GM23338 (cell line): ENCODE results near the gene GPR135. TPM values are rescaled to one million over a fixed set of nuclear protein-coding genes. Genes with fewer than 3 reads are reported as not detected.

ENCODE experiments used
- ATAC-seq: fragments of 200-7000 bp; cut with Tn5 transposase; 3 replicates; pipeline ENCODE4 v1.9.1; 2020
- DNase-seq: peaks from one replicate; pipeline ENCODE4 v3.0.0-alpha.2; 2015; ENCODE audit warnings: low spot score
- H2AFZ ChIP-seq: fragments of 200-600 bp; sonication (generic); 2 replicates; pipeline ENCODE4 v1.8.0; 2016; ENCODE audit warnings: antibody characterized with exemption, mild to moderate bottlenecking, moderate library complexity
- H3F3A ChIP-seq: fragments of 200-600 bp; sonication (generic); replicated peaks from 2 replicates; pipeline ENCODE4 v1.8.0; 2017; ENCODE audit warnings: antibody characterized with exemption, mixed run types, low read depth
- H3K27ac ChIP-seq: fragments of 200-600 bp; sonication (generic); 2 replicates; pipeline ENCODE4 v1.6.1; 2016; ENCODE audit warnings: low read depth
- H3K27me3 ChIP-seq: fragments of 200-600 bp; sonication (generic); 2 replicates; pipeline ENCODE4 v1.8.0; 2016; ENCODE audit warnings: mild to moderate bottlenecking, mixed run types, moderate library complexity; ENCODE audit not compliant: insufficient read depth
- H3K36me3 ChIP-seq: fragments of 200-600 bp; sonication (generic); 2 replicates; pipeline ENCODE4 v1.8.0; 2016; ENCODE audit warnings: mild to moderate bottlenecking; ENCODE audit not compliant: insufficient read depth
- H3K4me1 ChIP-seq: fragments of 200-600 bp; sonication (generic); 2 replicates; pipeline ENCODE4 v1.8.0; 2016; ENCODE audit warnings: mild to moderate bottlenecking, moderate library complexity; ENCODE audit not compliant: insufficient read depth
- H3K4me2 ChIP-seq: fragments of 200-600 bp; sonication (generic); 2 replicates; pipeline ENCODE4 v1.7.1; 2017; ENCODE audit warnings: mixed run types
- H3K4me3 ChIP-seq: fragments of 200-600 bp; sonication (generic); 2 replicates; pipeline ENCODE4 v1.6.1; 2016; ENCODE audit warnings: mixed run types
- H3K79me2 ChIP-seq: fragments of 200-600 bp; sonication (generic); replicated peaks from 2 replicates; pipeline ENCODE4 v1.8.0; 2017; ENCODE audit warnings: mild to moderate bottlenecking; ENCODE audit not compliant: insufficient read depth
- H3K9me2 ChIP-seq: fragments of 200-600 bp; sonication (generic); 2 replicates; pipeline ENCODE4 v1.8.0; 2017; ENCODE audit not compliant: insufficient read depth
- H4K20me1 ChIP-seq: fragments of 200-600 bp; sonication (generic); replicated peaks from 2 replicates; pipeline ENCODE4 v1.8.0; 2017; ENCODE audit warnings: mild to moderate bottlenecking; ENCODE audit not compliant: insufficient read depth
- H3K27ac Mint-ChIP-seq: 2 replicates; pipeline ENCODE4 v1.8.0; 2020; ENCODE audit warnings: inconsistent platforms, mild to moderate bottlenecking, moderate library complexity, mixed read lengths
- H3K27me3 Mint-ChIP-seq: 3 replicates; pipeline ENCODE4 v1.8.0; 2022; ENCODE audit warnings: low read depth, mild to moderate bottlenecking, moderate library complexity, mixed read lengths, inconsistent platforms; ENCODE audit not compliant: insufficient read depth, poor library complexity
- H3K36me3 Mint-ChIP-seq: 3 replicates; pipeline ENCODE4 v1.8.0; 2021; ENCODE audit warnings: low read depth, mild to moderate bottlenecking, inconsistent platforms, moderate library complexity, mixed read lengths
- H3K4me1 Mint-ChIP-seq: 3 replicates; pipeline ENCODE4 v1.8.0; 2020; ENCODE audit warnings: mild to moderate bottlenecking, inconsistent platforms, mixed read lengths
- H3K4me3 Mint-ChIP-seq: 3 replicates; pipeline ENCODE4 v1.8.0; 2021; ENCODE audit warnings: moderate library complexity, mild to moderate bottlenecking, inconsistent platforms, mixed read lengths
- H3K9me3 Mint-ChIP-seq: 3 replicates; pipeline ENCODE4 v1.8.0; 2020; ENCODE audit warnings: moderate library complexity, mild to moderate bottlenecking, inconsistent platforms, mixed read lengths
- CREB1 ChIP-seq: fragments of 250-450 bp; sonication (Bioruptor Pico); IDR thresholded peaks from 2 replicates; pipeline ENCODE4 v1.5.0; 2020; ENCODE audit warnings: low read depth, mild to moderate bottlenecking, moderate library complexity
- ETS1 ChIP-seq: IDR thresholded peaks from 2 replicates; pipeline ENCODE4 v1.6.1; 2016; ENCODE audit warnings: antibody characterized with exemption
- EZH2 ChIP-seq: fragments of 200-600 bp; sonication (generic); IDR thresholded peaks from one replicate; pipeline ENCODE4 v1.8.0; 2017; ENCODE audit warnings: antibody characterized with exemption, mild to moderate bottlenecking, low read depth; ENCODE audit not compliant: unreplicated experiment
- EZH2phosphoT487 ChIP-seq: fragments of 200-600 bp; sonication (generic); IDR thresholded peaks from one replicate; pipeline ENCODE4 v1.8.1; 2018; ENCODE audit warnings: antibody characterized with exemption; ENCODE audit not compliant: unreplicated experiment
- NANOG ChIP-seq: IDR thresholded peaks from 2 replicates; pipeline ENCODE4 v1.6.1; 2016; ENCODE audit warnings: antibody characterized with exemption, borderline replicate concordance
- POLR2AphosphoS5 ChIP-seq: IDR thresholded peaks from 2 replicates; pipeline ENCODE4 v1.6.1; 2016; ENCODE audit warnings: antibody characterized with exemption, low read depth
- REST ChIP-seq: IDR thresholded peaks from one replicate; pipeline ENCODE4 v1.6.1; 2018; ENCODE audit warnings: antibody characterized with exemption; ENCODE audit not compliant: unreplicated experiment
- STAT1 ChIP-seq: IDR thresholded peaks from one replicate; pipeline ENCODE4 v1.6.1; 2016; ENCODE audit warnings: antibody characterized with exemption; ENCODE audit not compliant: unreplicated experiment
- ZNF114 ChIP-seq: fragments of 250-450 bp; sonication (Bioruptor Pico); IDR thresholded peaks from 2 replicates; pipeline ENCODE4 v1.5.0; 2020; ENCODE audit warnings: mild to moderate bottlenecking, moderate library complexity
- ZNF331 ChIP-seq: fragments of 250-450 bp; sonication (Bioruptor Pico); IDR thresholded peaks from 2 replicates; pipeline ENCODE4 v1.5.0; 2020; ENCODE audit warnings: low read depth, mild to moderate bottlenecking, moderate library complexity
- polyA plus RNA-seq: library from polyadenylated mRNA; unstranded; fragments of >200 nt; fragmentation: Nextera tagmentation; extraction: Ambion mirVana; gene quantifications from 2 replicates; pipeline ENCODE4 v1.2.1, GENCODE V29; 2016
- total RNA-seq: library from RNA; depleted of rRNA; stranded (reverse); fragments of >200 nt; shearing (Covaris generic); gene quantifications from 2 replicates; pipeline ENCODE4 v1.2.3, GENCODE V29; 2014

GPR135 gene
- total and polyA plus RNA-seq, 2 experiments from 2014 or later = 0.47 to 2.2 TPM

GRCh38 chr14:59463787-59464485 lies 1.2 kb downstream of the GPR135 start:
- no peaks in the 10 kb centered on the region for H3K36me3 ChIP-seq
- Mint-ChIP-seq H3K4me1 (peaks cover 10% of the 10 kb centered on the region), H3K4me3 (peak overlapping the region; percentile 81), H3K27me3 (peaks cover 21% of the 10 kb centered on the region), H3K27ac (no peak overlapping the region), H3K9me3 (no peaks in the 10 kb centered on the region), H3K36me3 (no peaks in the 10 kb centered on the region)
- peaks cover 38% of the 10 kb centered on the region for H3K27me3 ChIP-seq
- no peak overlapping the region for H3K27ac ChIP-seq
- H3K4me2 ChIP-seq = peak overlapping the region; percentile 92
- H3F3A ChIP-seq = no peaks in the 10 kb centered on the region; the same call in 1 of the 2 replicates
- DNase-seq (peak; percentile 64), ATAC-seq (peak; percentile 51)
- peak overlapping the region; percentile 95 for H2AFZ ChIP-seq
- H3K4me3 ChIP-seq = peak overlapping the region; percentile 77
- H4K20me1 ChIP-seq = peaks cover 14% of the 10 kb centered on the region
- H3K9me2 ChIP-seq = no peaks in the 10 kb centered on the region
- no peak for TF ChIP-seq NANOG
- TF ChIP-seq ZNF114 (CRISPR knock-in tag) = no peak
- TF ChIP-seq POLR2AphosphoS5 = no peak
- TF ChIP-seq CREB1 = 0 out of 2 replicates have a peak, but pooled peaks have one; percentile 21
- TF ChIP-seq ETS1 = no peak
- TF ChIP-seq REST = no peak
- H3K4me1 ChIP-seq = peaks cover 9% of the 10 kb centered on the region
- no peaks in the 10 kb centered on the region for H3K79me2 ChIP-seq

- no peak overlapping the region for H3K4me2 ChIP-seq
- peaks cover 10% of the 10 kb centered on the region for H3K4me1 Mint-ChIP-seq
- H3K4me3 Mint-ChIP-seq = no peak overlapping the region
- TF ChIP-seq REST (no peak), NANOG (no peak), POLR2AphosphoS5 (no peak), EZH2 (no peak), EZH2phosphoT487 (no peak), ZNF331 (no peak), STAT1 (no peak)
Observed at GRCh38 chr14:59461891-59462290, 3.3 kb downstream of the GPR135 start.

More at GRCh38 chr14:59461891-59462290, 3.3 kb downstream of the GPR135 start:
- Mint-ChIP-seq H3K36me3 (peaks cover 9% of the 10 kb centered on the region; the same call in 2 of the 3 replicates), H3K27ac (no peak overlapping the region), H3K27me3 (peaks cover 21% of the 10 kb centered on the region), H3K9me3 (no peaks in the 10 kb centered on the region)
- Histone ChIP-seq H3K27ac (no peak overlapping the region), H4K20me1 (peaks cover 14% of the 10 kb centered on the region), H2AFZ (no peak overlapping the region), H3K27me3 (peaks cover 38% of the 10 kb centered on the region), H3F3A (no peaks in the 10 kb centered on the region; the same call in 1 of the 2 replicates), H3K4me3 (no peak overlapping the region), H3K79me2 (no peaks in the 10 kb centered on the region), H3K9me2 (no peaks in the 10 kb centered on the region), H3K36me3 (no peaks in the 10 kb centered on the region), H3K4me1 (peaks cover 9% of the 10 kb centered on the region)
- DNase-seq (no peak), ATAC-seq (no peak)
